Stomach smooth muscle (tissue), 2 donors: ENCODE data around the gene LRRC32.
"Not testable (repeated sequence)": the region's sequence is repeated elsewhere in the genome, so short reads cannot be mapped to it uniquely, and the experiment has no call there.

ENCODE experiments used
- H3K27ac ChIP-seq: one replicate; pipeline ENCODE4 v1.7.0; 2013; ENCODE audit warnings: mild to moderate bottlenecking, low read length, inconsistent platforms
- H3K27me3 ChIP-seq, 2 donors: one replicate each; pipeline ENCODE4 v1.7.0; 2013; ENCODE audit warnings: low read length in 2 of 2; ENCODE audit not compliant: insufficient read depth in 2 of 2, control insufficient read depth in 1 of 2
- H3K36me3 ChIP-seq, 2 donors: one replicate each; pipeline ENCODE4 v1.7.0; 2013; ENCODE audit warnings: low read length in 2 of 2; ENCODE audit not compliant: control insufficient read depth in 2 of 2, insufficient read depth in 2 of 2
- H3K4me1 ChIP-seq: one replicate; pipeline ENCODE4 v1.7.0; 2013; ENCODE audit warnings: low read length; ENCODE audit not compliant: control insufficient read depth, insufficient read depth
- H3K4me3 ChIP-seq, 2 donors: one replicate each; pipeline ENCODE4 v1.7.0; 2013; ENCODE audit warnings: low read length in 2 of 2
- H3K9ac ChIP-seq, 2 donors: one replicate each; pipeline ENCODE4 v1.7.0; 2013; ENCODE audit warnings: low read length in 2 of 2, mild to moderate bottlenecking in 1 of 2
- H3K9me3 ChIP-seq, 2 donors: one replicate each; pipeline ENCODE4 v1.7.0; 2013; ENCODE audit warnings: low read length in 2 of 2; ENCODE audit not compliant: control insufficient read depth in 2 of 2
- donor health status: healthy.
- donor health status: Pancreatic carcinoma.

LRRC32 gene

DNA sequence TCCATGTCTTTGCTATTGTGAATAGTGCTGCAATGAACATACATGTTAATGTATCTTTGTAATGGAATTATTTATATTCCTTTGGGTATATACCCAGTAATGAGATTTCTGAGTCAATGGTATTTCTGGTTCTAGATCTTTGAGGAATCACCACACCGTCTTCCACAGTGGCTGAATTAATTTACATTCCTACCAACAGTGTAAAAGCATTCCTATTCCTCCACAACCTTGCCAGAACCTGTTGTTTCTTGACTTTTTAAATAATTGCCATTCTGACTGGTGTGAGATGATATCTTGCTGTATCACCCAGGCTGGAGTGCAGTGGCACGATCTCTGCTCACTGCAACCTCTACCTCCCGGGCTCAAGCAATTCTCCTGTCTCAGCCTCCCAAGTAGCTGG, 26.8 kb downstream of the LRRC32 start:
- H3K27ac ChIP-seq, H3K4me3 ChIP-seq, H3K4me1 ChIP-seq, H3K9ac ChIP-seq, H3K36me3 ChIP-seq, H3K9me3 ChIP-seq, H3K27me3 ChIP-seq: not testable (repeated sequence)

DNA sequence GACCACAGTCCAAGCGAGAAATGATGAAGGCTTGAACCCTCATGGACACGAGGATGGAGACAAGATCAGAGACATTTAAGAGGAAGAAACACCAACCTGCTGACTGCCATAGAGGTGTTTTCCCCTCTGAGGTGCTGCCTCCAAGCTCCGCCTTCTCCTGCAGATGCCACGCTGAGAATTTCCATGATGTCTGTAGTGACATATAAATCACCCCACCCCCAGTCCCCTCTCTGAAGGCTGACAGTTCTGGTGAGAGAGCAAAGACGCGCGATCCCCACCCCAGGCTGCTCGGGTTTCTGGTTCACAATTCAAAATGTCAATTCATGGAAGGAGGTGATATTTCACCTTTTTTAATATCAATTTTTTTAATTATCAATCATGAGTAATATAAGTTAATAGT, 28.2 kb downstream of the LRRC32 start:
- H3K27me3 ChIP-seq: no peaks in the 10 kb centered on the region
- no peak overlapping the region for H3K4me3 ChIP-seq
- H3K9ac ChIP-seq: no peak overlapping the region
- no peaks in the 10 kb centered on the region for H3K4me1 ChIP-seq
- no peaks in the 10 kb centered on the region for H3K36me3 ChIP-seq
- H3K27ac ChIP-seq: no peak overlapping the region
- H3K9me3 ChIP-seq: no peaks in the 10 kb centered on the region

DNA sequence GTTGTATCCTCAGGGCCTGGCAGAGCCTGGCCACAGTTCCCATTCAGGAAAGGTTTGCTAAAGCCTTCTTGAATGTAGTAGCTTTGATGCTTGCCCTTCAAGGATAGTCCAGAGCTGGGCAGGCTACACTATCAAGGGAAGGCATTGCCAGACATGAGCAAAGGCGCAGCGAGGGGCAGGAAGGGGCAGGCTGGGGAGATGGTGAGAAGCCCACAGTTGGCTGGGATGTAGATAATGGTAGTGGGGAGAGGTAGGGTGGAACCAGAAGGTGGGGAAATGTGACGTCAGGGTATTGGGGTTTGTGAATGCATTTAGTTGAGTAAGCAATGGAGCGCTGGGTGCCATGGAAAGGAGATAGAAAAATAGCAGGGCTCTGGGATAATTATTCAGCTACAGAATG, 28.6 kb downstream of the LRRC32 start:
- H3K4me3 ChIP-seq: no peak overlapping the region
- H3K9me3 ChIP-seq: no peaks in the 10 kb centered on the region
- H3K9ac ChIP-seq: no peak overlapping the region
- H3K27me3 ChIP-seq: no peaks in the 10 kb centered on the region
- H3K4me1 ChIP-seq: peaks cover 1% of the 10 kb centered on the region
- no peak overlapping the region for H3K27ac ChIP-seq
- no peaks in the 10 kb centered on the region for H3K36me3 ChIP-seq

DNA sequence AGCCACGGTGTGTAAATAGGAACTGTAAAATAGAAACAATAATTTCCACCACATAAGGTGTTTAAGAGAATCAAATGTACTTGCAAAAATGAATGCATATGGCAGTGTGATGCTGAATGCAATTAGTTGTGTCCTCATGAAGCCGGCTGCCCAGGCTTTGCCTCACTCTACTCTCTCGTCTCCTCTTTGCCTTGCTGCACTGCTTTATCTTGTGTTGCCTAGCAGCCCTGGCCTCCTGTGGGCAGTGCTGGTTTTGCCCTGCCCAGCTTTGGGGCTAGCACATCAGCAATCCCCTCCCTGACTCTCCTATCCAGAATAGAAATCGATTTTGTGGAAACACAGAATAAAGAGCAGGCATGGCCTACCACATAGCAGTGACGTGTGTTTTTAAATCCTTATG, 30.0 kb downstream of the LRRC32 start:
- no peak overlapping the region for H3K4me3 ChIP-seq

DNA sequence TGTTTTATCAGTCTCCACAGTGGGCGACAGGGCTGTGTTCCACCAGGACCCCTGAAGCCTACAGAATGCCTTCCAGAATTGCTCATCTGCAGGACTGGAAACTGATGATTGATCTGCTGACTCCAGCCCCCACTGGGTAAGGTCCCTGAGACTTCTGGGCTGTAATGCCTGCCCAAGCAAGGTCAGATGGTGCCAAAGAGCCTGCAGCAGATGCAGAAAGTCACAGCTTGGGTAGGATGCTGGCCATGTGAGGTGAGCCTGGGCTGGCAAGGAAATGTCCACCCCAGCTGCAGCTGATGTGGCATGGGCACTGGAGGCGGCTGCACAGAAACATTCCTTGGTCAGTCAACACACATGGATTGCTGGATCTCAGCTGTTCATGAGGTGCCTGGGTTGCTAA, 30.9 kb downstream of the LRRC32 start:
- Histone ChIP-seq H3K36me3 (no peaks in the 10 kb centered on the region), H3K9me3 (no peaks in the 10 kb centered on the region), H3K27ac (no peak overlapping the region), H3K9ac (no peak overlapping the region), H3K4me3 (no peak overlapping the region), H3K27me3 (no peaks in the 10 kb centered on the region), H3K4me1 (peaks cover 5% of the 10 kb centered on the region)

More for the DNA sequence above, 30.0 kb downstream of the LRRC32 start:
- Histone ChIP-seq H3K27ac (no peak overlapping the region), H3K4me1 (peaks cover 2% of the 10 kb centered on the region), H3K9ac (no peak overlapping the region), H3K36me3 (no peaks in the 10 kb centered on the region), H3K9me3 (no peaks in the 10 kb centered on the region), H3K27me3 (no peaks in the 10 kb centered on the region)

DNA sequence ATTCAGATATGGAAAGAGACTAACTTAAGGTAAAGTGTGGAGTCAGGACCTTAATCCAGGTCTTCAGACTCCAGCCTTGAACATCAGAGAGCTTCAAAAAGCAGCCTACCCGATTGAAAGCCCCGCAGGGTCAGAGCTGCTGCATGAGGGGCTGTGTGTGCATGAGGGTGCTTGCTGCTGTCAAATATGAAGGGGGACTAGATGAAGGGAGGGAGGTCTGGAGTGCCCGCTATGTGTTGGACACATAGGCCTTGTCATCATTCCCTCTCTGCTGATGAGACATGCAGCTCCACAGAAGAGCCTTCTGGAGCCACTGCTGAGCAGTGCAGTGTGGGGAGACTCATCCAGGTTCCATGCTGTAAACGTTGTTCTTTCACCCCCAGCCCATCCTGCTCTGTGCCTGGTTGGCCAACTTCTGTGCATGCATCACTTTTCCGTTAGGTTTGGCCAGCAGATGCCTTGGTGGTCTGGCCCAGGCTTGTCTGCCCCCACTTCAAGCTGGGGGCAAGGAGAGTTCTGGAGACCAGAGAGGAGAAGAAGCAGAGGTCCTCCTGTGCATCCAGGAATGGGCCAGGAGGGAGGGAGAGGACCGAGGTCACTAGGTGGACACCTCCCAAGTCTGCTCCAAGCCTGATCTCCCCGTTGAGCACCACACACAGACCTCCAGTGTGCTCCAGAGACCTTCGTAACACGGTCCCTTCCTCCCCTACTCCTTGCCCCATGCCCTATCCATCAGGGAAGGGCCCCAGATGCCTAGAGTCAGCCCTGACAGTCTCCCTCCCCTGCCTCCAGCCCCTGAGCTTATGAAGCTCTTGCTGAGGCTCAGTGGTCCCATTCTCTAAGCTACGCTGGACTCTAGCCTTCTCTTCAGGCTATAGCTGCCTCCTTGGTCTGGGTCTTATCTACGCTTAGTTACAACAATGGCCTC, 32.0 kb downstream of the LRRC32 start:
- Histone ChIP-seq H3K4me1 (peaks cover 5% of the 10 kb centered on the region), H3K9ac (no peak overlapping the region), H3K36me3 (no peaks in the 10 kb centered on the region), H3K27ac (no peak overlapping the region), H3K4me3 (no peak overlapping the region), H3K27me3 (no peaks in the 10 kb centered on the region), H3K9me3 (no peaks in the 10 kb centered on the region)

DNA sequence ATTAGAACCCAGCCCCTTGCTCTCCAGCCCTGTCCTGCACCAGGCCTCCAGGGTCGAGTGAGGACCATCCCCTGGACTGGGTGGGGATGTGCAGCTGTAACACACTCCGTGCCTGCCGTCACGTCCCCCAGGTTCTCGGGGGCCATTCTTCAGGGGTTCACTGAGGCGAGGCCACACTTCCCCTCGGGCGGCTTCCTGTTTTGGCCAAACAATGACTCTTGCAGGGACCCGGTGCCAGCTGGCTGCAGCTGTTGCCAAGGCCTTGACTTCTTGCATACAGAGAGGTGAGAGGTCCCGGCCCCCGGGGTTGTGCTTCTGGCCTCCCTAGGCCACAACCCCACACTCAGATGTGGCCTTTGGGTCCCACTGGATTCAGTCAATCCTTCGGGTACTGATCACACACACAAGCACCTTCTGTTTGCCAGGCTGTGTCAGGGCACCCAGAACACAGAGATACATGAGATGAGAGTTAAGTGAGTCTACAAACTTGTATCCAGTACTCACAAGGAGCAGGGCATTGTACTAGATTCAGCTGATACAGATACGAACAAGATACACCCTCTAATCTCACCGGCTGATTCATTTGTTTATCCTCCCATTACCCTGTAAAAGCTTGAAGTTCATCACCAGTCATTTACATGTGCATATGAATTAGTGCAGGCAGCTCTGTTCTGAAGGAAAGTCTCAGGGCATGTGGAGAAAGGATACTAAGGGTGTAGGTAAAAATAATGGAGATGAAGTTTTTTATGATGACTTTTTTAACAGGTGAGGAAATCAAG, 32.9 kb downstream of the LRRC32 start:
- Histone ChIP-seq H3K9me3 (no peaks in the 10 kb centered on the region), H3K36me3 (no peaks in the 10 kb centered on the region), H3K4me1 (peaks cover 5% of the 10 kb centered on the region), H3K4me3 (no peak overlapping the region), H3K27ac (no peak overlapping the region), H3K9ac (no peak overlapping the region), H3K27me3 (no peaks in the 10 kb centered on the region)

DNA sequence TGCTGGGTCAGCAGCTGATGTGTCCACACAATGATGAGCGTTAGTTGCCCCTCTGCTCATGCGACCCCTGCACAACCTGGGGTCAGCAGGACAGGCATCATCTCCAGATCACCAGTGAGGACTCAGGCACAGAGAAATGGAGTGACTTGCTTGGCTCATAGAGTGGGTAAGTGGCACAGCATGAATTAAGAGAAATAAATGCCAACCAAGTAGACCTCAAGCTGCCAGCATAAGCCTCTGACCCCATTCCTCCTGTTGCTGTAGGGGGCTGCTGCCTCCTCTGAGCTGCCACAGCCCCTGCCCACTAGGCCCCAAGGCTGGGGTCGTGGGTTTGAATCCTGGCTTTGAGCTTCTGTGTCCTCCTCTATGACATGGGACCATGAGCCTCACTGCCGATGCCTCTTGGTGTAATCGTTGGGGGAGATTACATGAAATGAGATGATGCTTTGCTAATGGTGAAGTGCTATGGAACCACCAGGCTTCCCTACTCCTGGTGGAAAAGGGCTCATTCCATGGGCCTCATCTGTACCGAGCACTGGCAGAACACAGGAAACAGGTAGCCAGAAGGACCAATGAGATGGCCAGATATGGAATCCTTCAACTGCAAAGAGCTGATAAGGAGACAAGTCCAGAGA, 33.6 kb downstream of the LRRC32 start:
- Histone ChIP-seq H3K9ac (no peak overlapping the region), H3K4me1 (peaks cover 5% of the 10 kb centered on the region), H3K36me3 (no peaks in the 10 kb centered on the region), H3K9me3 (no peaks in the 10 kb centered on the region), H3K27ac (no peak overlapping the region), H3K4me3 (no peak overlapping the region), H3K27me3 (no peaks in the 10 kb centered on the region)

DNA sequence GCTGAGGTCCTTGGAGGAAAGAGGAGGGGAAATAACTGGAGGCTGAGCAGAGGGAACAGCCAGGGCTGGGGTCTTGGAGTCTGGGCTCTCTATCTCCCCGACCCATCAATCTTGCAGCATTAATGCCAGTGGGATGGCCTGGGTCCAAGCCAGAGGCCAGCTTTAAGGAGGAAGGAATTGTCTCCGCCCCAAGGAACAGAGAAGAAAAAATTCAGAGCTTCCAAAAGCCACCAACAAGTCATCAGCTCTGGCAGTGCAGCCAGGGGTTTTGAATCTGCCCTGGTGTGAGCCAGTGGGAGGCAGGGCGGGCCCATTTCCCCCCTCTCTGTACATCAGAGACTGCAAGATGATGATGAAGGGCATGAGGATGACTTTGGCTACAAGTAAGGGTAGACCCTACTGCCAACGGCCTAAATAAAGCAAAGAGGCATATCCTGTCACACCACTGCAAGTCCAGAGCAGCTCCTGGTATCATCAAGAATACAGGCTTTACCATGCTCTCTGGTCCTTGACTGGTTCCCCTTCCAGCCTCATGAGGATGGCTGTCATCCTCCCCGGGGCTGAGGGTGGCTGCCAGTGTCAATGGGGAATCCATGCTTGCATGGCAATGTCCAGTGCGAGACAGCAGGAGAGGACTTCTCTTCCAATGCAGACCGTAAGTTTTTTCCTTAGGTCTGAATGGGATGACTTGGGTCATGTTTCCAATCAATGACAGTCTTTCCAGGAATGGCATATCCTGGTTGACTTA, 34.4 kb downstream of the LRRC32 start:
- Histone ChIP-seq H3K9me3 (no peaks in the 10 kb centered on the region), H3K36me3 (no peaks in the 10 kb centered on the region), H3K27ac (no peak overlapping the region), H3K27me3 (no peaks in the 10 kb centered on the region), H3K4me3 (no peak overlapping the region), H3K9ac (no peak overlapping the region), H3K4me1 (peaks cover 5% of the 10 kb centered on the region)

DNA sequence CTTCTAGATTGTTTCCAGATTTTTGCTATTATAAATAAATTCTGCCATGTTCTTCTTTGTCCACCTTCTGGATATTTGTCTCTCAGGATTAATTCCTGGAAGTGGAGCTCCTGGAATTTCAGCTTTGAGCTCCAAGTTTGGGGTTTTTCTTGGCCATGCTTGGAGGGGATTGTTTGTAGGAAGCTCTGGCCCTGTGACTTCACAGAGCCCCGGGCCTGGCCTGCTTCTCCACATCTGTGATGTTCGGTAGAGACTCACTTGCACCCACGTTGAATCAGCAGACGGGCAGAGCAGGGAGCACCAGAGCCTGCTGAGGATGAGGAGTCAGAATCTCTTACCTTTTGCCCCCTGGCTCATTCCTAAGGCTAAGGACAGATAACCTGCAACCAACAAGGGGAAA, 35.7 kb downstream of the LRRC32 start:
- Histone ChIP-seq H3K27me3 (no peaks in the 10 kb centered on the region), H3K4me3 (no peak overlapping the region), H3K4me1 (peaks cover 16% of the 10 kb centered on the region), H3K9ac (no peak overlapping the region), H3K27ac (no peak overlapping the region), H3K36me3 (no peaks in the 10 kb centered on the region), H3K9me3 (no peaks in the 10 kb centered on the region)
